IgD-negative memory B cell (primary cell): ENCODE measurements around the gene CCDC97. TPM values are rescaled to one million over a fixed set of nuclear protein-coding genes. Genes with fewer than 3 reads are reported as not detected.

Source experiments
- H3K27ac Mint-ChIP-seq, 3 donors: one replicate each; pipeline ENCODE4 v1.8.0; 2020 to 2022; ENCODE audit warnings: mild to moderate bottlenecking in 3 of 3, mixed read lengths in 3 of 3, moderate library complexity in 1 of 3
- H3K27me3 Mint-ChIP-seq: one replicate; pipeline ENCODE4 v1.8.0; 2021; ENCODE audit warnings: mixed read lengths
- H3K36me3 Mint-ChIP-seq: one replicate; pipeline ENCODE4 v1.8.0; 2020; ENCODE audit warnings: mild to moderate bottlenecking, mixed read lengths
- H3K4me1 Mint-ChIP-seq, 3 donors: one replicate each; pipeline ENCODE4 v1.8.0; 2020 to 2022; ENCODE audit warnings: mixed read lengths in 3 of 3, mild to moderate bottlenecking in 1 of 3
- H3K4me3 Mint-ChIP-seq, 4 donors: one replicate each; pipeline ENCODE4 v1.8.0; 2020 to 2022; ENCODE audit warnings: mild to moderate bottlenecking in 4 of 4, mixed read lengths in 4 of 4, moderate library complexity in 3 of 4
- H3K9me3 Mint-ChIP-seq, 3 donors: one replicate each; pipeline ENCODE4 v1.8.0; 2020 to 2021; ENCODE audit warnings: mixed read lengths in 3 of 3, mild to moderate bottlenecking in 1 of 3
- polyA plus RNA-seq: library from polyadenylated mRNA; unstranded; fragments of 300-500 nt; fragmentation: Illumina TruSeq; gene quantifications from one replicate; pipeline ENCODE4 v1.2.3, GENCODE V29; 2021

CCDC97 gene
- polyA plus RNA-seq, 1 donor from 2014 or later, result 34.5 TPM

DNA sequence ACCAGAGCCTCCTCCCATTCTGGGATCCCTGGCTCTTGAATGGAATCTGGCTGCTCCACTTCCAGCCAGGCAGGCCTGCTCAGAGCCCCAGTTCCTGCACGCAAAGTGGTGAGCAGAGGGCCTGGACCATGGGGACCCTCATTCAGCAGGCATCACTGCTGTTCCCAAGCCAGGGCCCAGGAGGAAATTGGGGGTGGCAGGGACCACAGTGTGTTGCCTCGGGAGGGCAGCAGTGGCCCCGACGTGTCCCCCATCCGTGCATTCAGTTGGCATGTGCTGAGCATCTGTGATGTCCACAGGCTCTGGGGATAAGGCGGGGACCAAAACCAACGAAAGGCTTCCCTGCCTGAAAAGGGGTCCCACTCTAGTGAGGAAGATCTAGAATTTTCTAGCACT, 11.2 kb downstream of the CCDC97 start:
- H3K4me3 Mint-ChIP-seq, result peak overlapping the region in 1 of 4 donors; percentile 42
- H3K4me1 Mint-ChIP-seq, result peaks cover 18 to 23% (median 20%) of the 10 kb centered on the region in 3 donors
- H3K27me3 Mint-ChIP-seq, result no peaks in the 10 kb centered on the region

DNA sequence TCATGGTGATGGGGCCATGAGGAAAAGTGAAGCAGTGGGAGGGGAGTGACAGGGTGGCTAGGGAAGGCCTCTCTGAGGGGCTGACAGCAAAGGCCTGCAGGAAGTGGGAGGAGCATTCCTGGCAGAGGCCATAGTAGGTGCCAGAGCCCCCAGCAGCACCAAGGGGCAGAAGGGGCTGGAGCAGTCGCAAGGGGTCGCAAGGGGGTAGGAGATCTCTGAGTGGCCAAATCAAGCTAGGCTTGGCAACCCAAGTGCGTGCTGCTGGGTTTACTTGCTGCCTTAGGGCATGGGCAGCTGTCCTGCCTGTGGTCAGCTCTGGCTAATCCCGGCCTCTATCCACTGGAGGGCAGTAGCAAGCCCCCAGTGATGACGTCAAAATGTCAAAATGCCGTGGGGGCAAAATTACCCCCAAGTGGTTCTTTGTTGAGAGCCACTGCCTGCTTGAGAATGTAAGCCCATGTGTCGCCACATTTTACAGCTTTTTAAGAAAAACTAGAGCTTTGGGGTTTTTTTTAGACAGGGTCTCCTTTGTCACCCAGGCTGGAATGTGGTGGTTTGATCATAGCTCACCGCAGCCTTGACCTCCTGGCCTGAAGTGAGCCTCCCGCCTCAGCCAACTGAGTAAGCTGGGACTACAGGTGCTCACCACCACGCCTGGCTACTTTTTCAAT, 11.8 kb downstream of the CCDC97 start:
- H3K4me1 Mint-ChIP-seq, result peaks cover 20 to 28% (median 24%) of the 10 kb centered on the region in 3 donors
- peaks cover 2% of the 10 kb centered on the region for H3K36me3 Mint-ChIP-seq
- no peaks in the 10 kb centered on the region for H3K9me3 Mint-ChIP-seq
- peak overlapping the region; percentile 63 to 86 (median 84) for H3K27ac Mint-ChIP-seq
- H3K4me3 Mint-ChIP-seq, result peak overlapping the region in 1 of 4 donors; percentile 27
- no peaks in the 10 kb centered on the region for H3K27me3 Mint-ChIP-seq

More for the DNA sequence above, 11.2 kb downstream of the CCDC97 start:
- peaks cover 2% of the 10 kb centered on the region for H3K36me3 Mint-ChIP-seq
- H3K27ac Mint-ChIP-seq, result peak overlapping the region; percentile 63 to 86 (median 84)
- no peaks in the 10 kb centered on the region for H3K9me3 Mint-ChIP-seq

DNA sequence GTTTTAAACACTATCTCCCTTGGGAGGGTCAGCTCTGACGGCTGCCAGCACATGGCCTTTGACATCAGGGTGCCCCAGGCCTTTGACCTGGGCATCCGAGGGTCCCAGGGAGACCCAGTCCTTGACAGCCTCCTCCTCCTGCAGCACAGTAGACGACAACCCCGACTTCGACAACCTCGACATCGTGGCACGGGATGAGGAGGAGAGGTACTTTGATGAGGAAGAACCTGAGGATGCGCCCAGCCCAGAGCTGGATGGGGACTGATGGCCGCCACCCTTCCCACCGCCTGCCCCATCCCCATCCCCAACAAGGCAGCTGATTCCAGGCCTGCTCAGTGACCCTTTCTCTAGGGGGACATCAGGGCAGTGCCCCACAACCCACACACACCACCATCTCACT, 12.5 kb downstream of the CCDC97 start:
- H3K4me1 Mint-ChIP-seq, result peaks cover 20 to 32% (median 28%) of the 10 kb centered on the region in 3 donors
- no peaks in the 10 kb centered on the region for H3K9me3 Mint-ChIP-seq
- no peaks in the 10 kb centered on the region for H3K36me3 Mint-ChIP-seq
- H3K27me3 Mint-ChIP-seq, result peaks cover 1% of the 10 kb centered on the region
- H3K27ac Mint-ChIP-seq, result peak overlapping the region; percentile 39 to 99 (median 63)
- peak overlapping the region in 2 of 4 donors; percentile 7 to 14 for H3K4me3 Mint-ChIP-seq

DNA sequence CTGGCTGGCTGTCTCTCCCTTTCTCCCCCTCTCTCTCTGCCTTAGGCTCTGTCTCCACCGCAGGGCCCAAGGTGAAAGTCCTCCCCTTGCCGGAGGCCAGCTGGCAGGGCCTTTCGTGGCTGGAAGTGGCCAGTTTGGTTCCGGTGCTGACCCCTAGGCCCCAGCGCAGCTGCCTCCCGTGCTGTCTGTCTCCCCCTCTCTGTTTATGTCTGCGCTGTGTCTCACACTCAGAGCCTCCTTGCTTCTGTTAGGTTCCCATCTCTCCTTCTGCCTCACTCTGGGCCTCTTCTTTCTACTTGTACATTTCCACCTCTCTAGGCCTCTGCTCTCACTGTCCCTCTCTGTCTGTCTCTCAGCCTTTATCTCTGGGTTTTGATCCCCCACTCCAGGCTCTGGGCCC, 13.1 kb downstream of the CCDC97 start:
- peaks cover 23 to 35% (median 31%) of the 10 kb centered on the region in 3 donors for H3K4me1 Mint-ChIP-seq
- peaks cover 2% of the 10 kb centered on the region for H3K36me3 Mint-ChIP-seq
- peak overlapping the region in 1 of 4 donors; percentile 7 for H3K4me3 Mint-ChIP-seq

DNA sequence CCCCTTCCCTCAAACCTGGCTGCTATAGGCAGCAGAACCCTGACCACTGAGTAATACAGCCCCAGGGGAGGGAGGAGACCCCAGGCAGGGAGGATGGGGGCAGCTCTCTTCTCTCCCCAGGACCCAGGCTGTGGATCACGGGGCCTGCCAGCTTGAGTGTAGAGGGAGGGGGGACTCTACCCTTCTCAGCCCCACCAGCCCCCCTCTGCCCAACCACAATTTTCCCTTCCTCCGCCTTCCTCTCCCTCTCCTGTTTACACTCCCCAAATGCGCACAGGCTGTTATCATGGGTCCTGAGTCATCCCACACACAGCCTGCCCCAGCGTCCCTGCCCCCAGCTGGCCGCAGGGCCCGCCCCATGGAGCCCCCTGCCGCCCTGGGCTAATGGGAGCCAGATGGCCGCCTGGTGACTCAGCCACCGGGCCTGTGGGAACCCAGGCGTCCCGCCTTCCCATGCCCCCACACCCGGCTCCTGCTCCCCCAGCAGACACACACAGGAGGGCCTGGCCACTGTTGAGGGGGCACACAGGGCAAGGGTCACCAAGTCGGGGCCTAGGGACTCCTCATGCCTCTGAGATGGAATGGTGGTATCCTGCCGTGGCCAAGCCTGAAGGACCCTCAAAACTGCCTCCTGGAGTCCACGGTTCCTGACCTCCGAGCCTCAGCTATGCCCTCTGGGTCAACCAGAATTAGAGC, 13.6 kb downstream of the CCDC97 start:
- no peak overlapping the region for H3K4me3 Mint-ChIP-seq
- no peaks in the 10 kb centered on the region for H3K9me3 Mint-ChIP-seq
- H3K4me1 Mint-ChIP-seq, result peaks cover 29 to 38% (median 37%) of the 10 kb centered on the region in 3 donors
- H3K27ac Mint-ChIP-seq, result peak overlapping the region; percentile 89 to 99 (median 95)
- peaks cover 2% of the 10 kb centered on the region for H3K36me3 Mint-ChIP-seq
- H3K27me3 Mint-ChIP-seq, result peaks cover 3% of the 10 kb centered on the region

More for the DNA sequence above, 13.1 kb downstream of the CCDC97 start:
- H3K27me3 Mint-ChIP-seq, result peaks cover 3% of the 10 kb centered on the region
- no peaks in the 10 kb centered on the region for H3K9me3 Mint-ChIP-seq
- peak overlapping the region; percentile 63 to 99 (median 71) for H3K27ac Mint-ChIP-seq

DNA sequence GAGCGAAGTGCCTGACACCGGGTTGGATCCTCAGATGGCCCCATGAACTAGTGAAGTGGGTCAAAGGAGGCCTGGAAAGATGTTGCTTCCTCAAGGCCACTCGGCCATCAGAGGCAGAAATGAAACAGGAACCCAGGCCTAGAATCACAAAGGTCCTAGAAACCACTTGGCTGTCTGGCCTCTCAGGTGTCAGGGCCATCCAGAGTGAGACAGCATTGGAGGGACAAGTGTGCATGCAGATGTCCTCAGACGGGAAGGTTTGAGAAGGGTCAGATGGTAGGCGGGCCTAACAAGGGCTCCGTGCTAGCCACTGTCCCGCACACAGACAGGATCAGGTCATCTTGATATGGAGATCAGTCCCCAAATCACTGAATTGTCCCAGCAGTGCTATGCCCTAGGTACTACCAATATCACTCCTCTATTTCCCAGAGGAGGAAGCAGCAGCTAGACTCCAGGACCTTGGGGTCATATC, 14.3 kb downstream of the CCDC97 start:
- peak overlapping the region; percentile 89 to 99 (median 95) for H3K27ac Mint-ChIP-seq
- H3K27me3 Mint-ChIP-seq, result peaks cover 3% of the 10 kb centered on the region
- peaks cover 33 to 45% (median 44%) of the 10 kb centered on the region in 3 donors for H3K4me1 Mint-ChIP-seq
- H3K4me3 Mint-ChIP-seq, result peak overlapping the region in 3 of 4 donors; percentile 29 to 84 (median 59)
- H3K36me3 Mint-ChIP-seq, result peaks cover 2% of the 10 kb centered on the region
- H3K9me3 Mint-ChIP-seq, result no peaks in the 10 kb centered on the region

DNA sequence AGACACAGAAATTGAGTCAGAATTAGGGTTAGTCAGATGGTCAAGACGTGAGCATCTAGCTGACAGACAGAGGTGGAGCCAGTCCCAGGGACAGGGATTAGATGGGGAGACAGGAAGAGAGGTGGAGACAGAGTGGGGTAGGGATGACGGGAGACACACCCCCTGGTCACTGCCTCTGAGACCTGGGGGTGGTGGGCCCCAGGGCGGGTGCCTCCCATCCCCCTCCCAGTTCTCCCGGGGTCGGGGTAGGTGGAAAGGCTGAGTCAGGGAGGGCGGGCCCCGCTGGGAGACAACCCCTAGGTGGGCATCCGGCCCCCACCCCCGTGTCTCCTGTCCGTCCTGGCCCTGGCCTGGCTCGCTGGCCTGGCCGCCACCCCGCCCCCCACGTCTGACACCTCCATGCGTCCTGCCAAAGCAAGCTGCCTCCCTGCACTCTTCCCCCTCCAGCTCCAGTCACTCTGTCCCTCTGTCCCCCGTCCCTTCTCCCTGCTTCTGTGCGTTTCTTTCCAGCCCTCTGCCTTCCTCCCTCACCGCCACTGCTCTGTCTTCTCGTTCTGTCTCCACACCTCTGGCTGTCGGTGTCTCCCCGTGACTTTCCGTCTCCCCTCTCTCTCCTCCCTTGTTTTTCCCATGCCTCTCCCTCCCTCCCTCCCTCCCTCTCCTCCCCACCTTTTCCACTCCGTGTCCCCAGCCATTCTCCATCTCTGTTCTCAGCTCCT, 15.1 kb downstream of the CCDC97 start:
- H3K27me3 Mint-ChIP-seq, result peaks cover 3% of the 10 kb centered on the region
- H3K4me1 Mint-ChIP-seq, result peaks cover 33 to 45% (median 44%) of the 10 kb centered on the region in 3 donors
- H3K4me3 Mint-ChIP-seq, result peak overlapping the region in 3 of 4 donors; percentile 59 to 84 (median 76)
- no peaks in the 10 kb centered on the region for H3K9me3 Mint-ChIP-seq
- peak overlapping the region; percentile 89 to 99 (median 95) for H3K27ac Mint-ChIP-seq
- H3K36me3 Mint-ChIP-seq, result peaks cover 2% of the 10 kb centered on the region

DNA sequence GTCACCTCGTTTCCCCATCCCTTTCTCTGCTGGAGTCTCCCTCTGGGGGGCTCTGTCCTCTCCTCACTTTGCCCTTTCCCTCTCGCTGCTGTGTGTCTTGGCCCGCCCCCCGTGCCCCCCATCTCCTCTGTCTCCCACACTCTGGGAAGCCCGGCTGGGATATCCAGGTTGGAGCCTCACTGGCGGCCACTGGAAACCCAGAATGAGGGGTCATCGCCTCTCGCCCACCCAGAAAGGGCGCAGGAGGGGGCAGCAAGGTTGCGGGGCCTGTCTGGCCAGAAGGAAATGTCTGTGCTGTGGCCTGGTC, 15.6 kb downstream of the CCDC97 start:
- Mint-ChIP-seq H3K4me3 (peak overlapping the region in 1 of 4 donors; percentile 59), H3K27me3 (peaks cover 3% of the 10 kb centered on the region), H3K36me3 (peaks cover 2% of the 10 kb centered on the region), H3K27ac (peak overlapping the region; percentile 78 to 99 (median 95)), H3K4me1 (peaks cover 33 to 48% (median 47%) of the 10 kb centered on the region in 3 donors), H3K9me3 (no peaks in the 10 kb centered on the region)

DNA sequence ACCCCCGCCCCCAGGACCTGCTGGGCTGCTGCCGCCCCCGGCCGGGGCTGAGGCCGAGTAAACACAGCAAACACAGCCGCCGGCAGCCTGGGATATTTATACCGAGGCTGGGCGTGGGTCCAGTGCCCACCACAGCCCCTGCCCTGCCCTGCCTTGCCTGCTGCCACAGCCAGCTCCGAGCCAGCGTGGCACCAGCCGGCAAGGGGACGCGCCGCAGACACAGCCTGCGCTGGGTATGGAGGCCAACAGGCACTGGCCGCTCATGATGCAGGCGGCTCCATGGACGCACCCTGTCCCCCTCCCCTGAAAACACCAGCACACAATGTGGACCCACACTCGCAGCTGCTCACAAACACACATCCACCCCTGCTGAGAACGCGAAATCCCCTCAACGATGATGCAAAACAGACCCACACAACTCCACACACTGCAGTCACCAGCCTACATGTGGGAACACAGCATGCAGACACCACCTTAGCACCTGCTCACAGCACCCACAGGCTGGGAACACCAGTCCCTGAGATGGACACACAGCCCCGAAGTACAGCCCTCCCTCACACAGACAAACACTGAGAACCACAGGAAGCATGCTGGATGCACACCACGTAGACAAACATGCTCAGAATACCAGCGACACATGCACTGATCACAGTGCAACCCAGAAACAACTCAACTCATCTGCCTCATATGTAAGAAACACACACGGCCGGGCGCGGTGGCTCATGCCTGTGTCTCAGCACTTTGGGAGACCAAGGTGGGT, 16.2 kb downstream of the CCDC97 start:
- Mint-ChIP-seq H3K27ac (peak overlapping the region; percentile 85 to 98 (median 95)), H3K36me3 (peaks cover 2% of the 10 kb centered on the region), H3K4me3 (peak overlapping the region; percentile 73 to 91 (median 85)), H3K4me1 (peaks cover 33 to 48% (median 47%) of the 10 kb centered on the region in 3 donors), H3K9me3 (no peaks in the 10 kb centered on the region), H3K27me3 (peaks cover 3% of the 10 kb centered on the region)

DNA sequence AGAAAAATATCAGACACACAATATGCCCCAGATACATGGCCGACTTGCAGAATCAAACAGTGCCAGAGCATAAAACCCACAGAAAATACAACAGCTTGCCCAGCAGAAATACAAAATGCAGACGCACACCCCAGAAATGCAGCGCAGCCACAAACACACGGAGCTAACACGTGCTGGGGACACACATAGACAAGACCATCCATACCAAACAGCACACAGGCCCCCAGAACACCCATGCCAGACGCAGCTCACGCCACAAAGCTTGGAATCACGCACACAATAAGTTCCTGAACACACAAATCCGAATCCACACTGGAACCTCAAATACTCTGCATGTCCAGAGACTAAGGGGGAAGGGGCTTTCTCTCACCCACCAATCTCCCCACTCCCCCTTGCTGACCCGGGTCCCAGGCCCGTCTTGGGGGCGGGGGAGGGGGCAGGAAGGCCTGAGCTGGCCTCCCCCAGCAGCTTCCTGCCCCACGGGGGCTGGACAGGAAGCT, 17.2 kb downstream of the CCDC97 start:
- H3K36me3 Mint-ChIP-seq, result peaks cover 2% of the 10 kb centered on the region
- peaks cover 3% of the 10 kb centered on the region for H3K27me3 Mint-ChIP-seq
- H3K4me1 Mint-ChIP-seq, result peaks cover 33 to 50% (median 50%) of the 10 kb centered on the region in 3 donors
- no peaks in the 10 kb centered on the region for H3K9me3 Mint-ChIP-seq
- peak overlapping the region; percentile 73 to 91 (median 85) for H3K4me3 Mint-ChIP-seq
- peak overlapping the region; percentile 85 to 98 (median 95) for H3K27ac Mint-ChIP-seq

DNA sequence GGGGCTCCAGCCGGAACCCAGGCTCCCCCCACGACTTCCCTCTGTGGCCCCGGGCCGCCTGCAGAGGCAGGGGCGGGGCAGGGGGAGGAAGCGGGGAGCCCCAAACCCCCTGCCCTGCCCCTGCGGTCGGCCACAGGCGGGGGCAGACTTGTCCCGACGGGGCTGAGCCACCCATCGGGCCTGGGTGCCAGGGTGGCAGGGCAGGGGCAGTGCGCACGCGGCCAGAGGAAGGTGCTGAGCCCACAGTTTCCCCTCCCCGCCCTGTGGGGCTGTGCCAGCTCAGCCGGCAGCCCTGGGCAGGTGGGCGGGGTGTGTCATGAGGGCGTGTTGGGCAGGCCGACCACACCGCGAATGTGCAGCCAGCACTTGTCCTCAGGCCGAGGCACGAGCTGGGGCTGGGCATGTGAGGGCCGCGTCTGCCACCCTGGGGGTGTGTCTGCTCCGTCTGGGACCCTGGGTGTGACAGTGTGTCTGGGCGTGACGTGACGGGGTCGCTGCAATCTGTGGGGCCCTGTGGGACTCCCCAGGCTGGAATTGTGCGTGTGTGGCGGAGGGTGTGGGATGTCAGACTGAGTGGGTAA, 17.7 kb downstream of the CCDC97 start:
- Mint-ChIP-seq H3K27ac (peak overlapping the region; percentile 85 to 98 (median 95)), H3K9me3 (no peaks in the 10 kb centered on the region), H3K27me3 (peaks cover 3% of the 10 kb centered on the region), H3K4me3 (peak overlapping the region; percentile 81 to 93 (median 88)), H3K4me1 (peaks cover 38 to 49% (median 49%) of the 10 kb centered on the region in 3 donors), H3K36me3 (peaks cover 2% of the 10 kb centered on the region)

DNA sequence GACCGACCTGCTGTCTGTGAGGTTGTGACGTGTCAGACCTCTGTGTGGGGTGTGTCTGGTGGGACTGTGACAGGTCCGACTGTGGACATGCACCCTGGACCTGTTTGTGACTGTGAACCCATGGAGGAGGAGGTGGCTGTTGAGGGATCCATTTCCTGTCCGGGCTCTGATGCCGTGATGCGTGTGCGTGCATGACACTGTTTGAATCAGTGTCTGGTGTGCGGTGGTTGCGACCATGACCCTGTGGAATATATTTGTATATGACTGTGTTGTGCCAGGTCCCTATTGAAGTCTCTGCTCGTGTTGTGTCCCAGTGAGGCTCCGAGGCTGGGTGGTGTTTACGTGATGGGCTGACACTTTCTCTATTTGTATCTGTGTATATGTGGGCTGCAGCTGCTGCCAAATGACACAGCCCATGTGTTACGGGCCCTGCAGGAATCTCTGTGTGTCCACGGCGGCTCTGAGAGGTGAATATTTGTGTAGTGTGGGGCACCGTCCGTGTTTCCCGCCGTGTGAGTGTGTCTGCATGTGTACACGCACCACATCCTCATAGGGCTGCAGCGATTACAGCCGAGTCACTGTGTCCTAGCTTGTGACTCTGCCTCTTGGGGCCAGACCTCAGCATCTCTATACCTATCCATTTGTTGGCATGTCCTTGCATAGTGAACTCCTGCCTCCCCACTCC, 18.3 kb downstream of the CCDC97 start:
- H3K9me3 Mint-ChIP-seq, result no peaks in the 10 kb centered on the region
- peak overlapping the region; percentile 85 to 98 (median 95) for H3K27ac Mint-ChIP-seq
- H3K36me3 Mint-ChIP-seq, result peaks cover 2% of the 10 kb centered on the region
- peak overlapping the region; percentile 81 to 93 (median 88) for H3K4me3 Mint-ChIP-seq
- H3K4me1 Mint-ChIP-seq, result peaks cover 41 to 49% (median 45%) of the 10 kb centered on the region in 3 donors
- H3K27me3 Mint-ChIP-seq, result peaks cover 3% of the 10 kb centered on the region

DNA sequence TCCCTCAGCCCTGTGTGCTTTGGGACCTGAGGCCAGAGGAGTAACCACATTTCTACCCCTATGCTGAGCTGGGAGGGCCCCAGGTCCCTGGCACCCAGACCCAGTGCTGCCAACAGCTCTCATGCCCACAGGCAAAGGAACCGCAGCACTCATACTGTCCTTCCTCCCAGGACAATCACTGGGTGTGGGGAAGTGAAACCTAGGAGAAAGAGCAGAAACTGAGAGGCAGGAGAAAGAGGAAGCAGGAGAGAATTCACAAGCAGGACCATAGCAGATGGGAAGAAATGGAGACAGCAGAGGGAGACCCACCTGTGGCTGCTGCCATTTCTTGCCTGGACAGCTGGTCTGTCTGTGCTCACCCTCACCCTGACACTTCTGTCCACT, 18.9 kb downstream of the CCDC97 start:
- peaks cover 41 to 51% (median 45%) of the 10 kb centered on the region in 3 donors for H3K4me1 Mint-ChIP-seq
- peak overlapping the region; percentile 85 to 98 (median 95) for H3K27ac Mint-ChIP-seq
- peaks cover 4% of the 10 kb centered on the region for H3K36me3 Mint-ChIP-seq
- H3K27me3 Mint-ChIP-seq, result peaks cover 3% of the 10 kb centered on the region
- H3K9me3 Mint-ChIP-seq, result no peaks in the 10 kb centered on the region
- H3K4me3 Mint-ChIP-seq, result peak overlapping the region; percentile 81 to 93 (median 88)
